Testis (tissue), 2 donors: ENCODE data around the gene LMNTD2.

ENCODE experiments used
- CTCF ChIP-seq, 3 experiments: fragments of 450-650 bp in 2 of 3; fragments of 200-600 bp in 1 of 3; sonication (generic) in 1 of 3; IDR thresholded peaks; one replicate each; pipeline ENCODE4 v1.5.1; 2016 to 2019; ENCODE audit warnings: antibody characterized with exemption in 3 of 3, mild to moderate bottlenecking in 2 of 3, moderate library complexity in 1 of 3
- POLR2A ChIP-seq: fragments of 450-650 bp; IDR thresholded peaks from one replicate; pipeline ENCODE4 v1.6.1; 2017; ENCODE audit warnings: antibody characterized with exemption, mild to moderate bottlenecking, moderate library complexity

- no peak for TF ChIP-seq CTCF (IDR thresholded peaks at IDR 0.05)
- TF ChIP-seq POLR2A = no peak
Observed at GRCh38 chr11:539971-540481, 20.5 kb downstream of the LMNTD2 start.
